MM.1S (cell line): ENCODE measurements around the gene STIM1.
A peak's percentile ranks its signal among the peaks of the same experiment; 100 is the strongest.

ENCODE experiments used
- DNase-seq: peaks from one replicate; pipeline ENCODE4 v3.0.0-alpha.2; 2015
- H2AFZ ChIP-seq: fragments of 300-600 bp; sonication (generic); 2 replicates; pipeline ENCODE4 v1.6.0; 2016; ENCODE audit warnings: antibody characterized with exemption, low read length
- H3F3A ChIP-seq: fragments of 300-600 bp; sonication (generic); 2 replicates; pipeline ENCODE4 v1.6.1; 2016; ENCODE audit warnings: mild to moderate bottlenecking, antibody characterized with exemption, low read length, moderate library complexity, mixed read lengths; ENCODE audit not compliant: insufficient read depth
- H3K27ac ChIP-seq: fragments of 300-600 bp; sonication (generic); 2 replicates; pipeline ENCODE4 v1.5.1; 2016; ENCODE audit warnings: mild to moderate bottlenecking, low read length
- H3K27me3 ChIP-seq: fragments of 300-600 bp; sonication (generic); replicated peaks from 2 replicates; pipeline ENCODE4 v1.6.0; 2016; ENCODE audit warnings: low read length; ENCODE audit not compliant: insufficient read depth
- H3K36me3 ChIP-seq: fragments of 300-600 bp; sonication (generic); replicated peaks from 2 replicates; pipeline ENCODE4 v1.6.1; 2016; ENCODE audit warnings: mild to moderate bottlenecking, low read length, mixed read lengths; ENCODE audit not compliant: insufficient read depth
- H3K4me1 ChIP-seq: fragments of 300-600 bp; sonication (generic); 2 replicates; pipeline ENCODE4 v1.6.1; 2016; ENCODE audit warnings: low read length, mixed read lengths
- H3K4me2 ChIP-seq: fragments of 300-600 bp; sonication (generic); 2 replicates; pipeline ENCODE4 v1.6.0; 2016; ENCODE audit warnings: low read depth, low read length
- H3K4me3 ChIP-seq: fragments of 300-600 bp; sonication (generic); 2 replicates; pipeline ENCODE4 v1.5.1; 2016; ENCODE audit warnings: low read length, mixed read lengths
- H3K79me2 ChIP-seq: fragments of 300-600 bp; sonication (generic); 2 replicates; pipeline ENCODE4 v1.6.1; 2016; ENCODE audit warnings: mixed run types, low read length, mixed read lengths
- H3K9ac ChIP-seq: fragments of 300-600 bp; sonication (generic); 2 replicates; pipeline ENCODE4 v1.6.1; 2016; ENCODE audit warnings: low read length, mixed read lengths
- H3K9me2 ChIP-seq: fragments of 300-600 bp; sonication (generic); replicated peaks from 2 replicates; pipeline ENCODE4 v1.6.1; 2016; ENCODE audit warnings: mild to moderate bottlenecking, low read length, mixed read lengths; ENCODE audit not compliant: insufficient read depth
- H3K9me3 ChIP-seq: fragments of 300-600 bp; sonication (generic); replicated peaks from 2 replicates; pipeline ENCODE4 v1.6.1; 2016; ENCODE audit warnings: mild to moderate bottlenecking, low read length, mixed read lengths; ENCODE audit not compliant: insufficient read depth
- H4K20me1 ChIP-seq: fragments of 300-600 bp; sonication (generic); 2 replicates; pipeline ENCODE4 v1.6.1; 2016; ENCODE audit warnings: mild to moderate bottlenecking, low read length, moderate library complexity, mixed read lengths; ENCODE audit not compliant: insufficient read depth
- CTCF ChIP-seq: fragments of 300-600 bp; sonication (generic); IDR thresholded peaks from 2 replicates; pipeline ENCODE4 v1.5.1; 2016; ENCODE audit warnings: antibody characterized with exemption, low read length, mixed read lengths
- EZH2 ChIP-seq: fragments of 300-600 bp; sonication (generic); optimal IDR thresholded peaks from 2 replicates; pipeline ENCODE3; 2017; ENCODE audit warnings: low read depth, mild to moderate bottlenecking, antibody characterized with exemption, low read length, mixed read lengths
- EZH2phosphoT487 ChIP-seq: fragments of 300-600 bp; sonication (generic); IDR thresholded peaks from 2 replicates; pipeline ENCODE4 v1.6.1; 2018; ENCODE audit warnings: antibody characterized with exemption, low read length

STIM1 gene

GRCh38 chr11:3867209-3868091 is 12.0 kb downstream of the STIM1 start:
- H3K9me3 ChIP-seq = no peaks in the 10 kb centered on the region
- no peak for TF ChIP-seq EZH2phosphoT487
- TF ChIP-seq EZH2 = no peak
- TF ChIP-seq CTCF = no peak
- H4K20me1 ChIP-seq = peaks cover 3% of the 10 kb centered on the region
- no peak overlapping the region for H3K9ac ChIP-seq
- H3K27ac ChIP-seq = peak overlapping the region; percentile 52; the same call in 1 of the 2 replicates
- H3K4me2 ChIP-seq = peak overlapping the region; percentile 43
- DNase-seq = peak; percentile 75
- H3K79me2 ChIP-seq = peaks cover 99% of the 10 kb centered on the region
- no peaks in the 10 kb centered on the region for H3K9me2 ChIP-seq
- no peak overlapping the region for H2AFZ ChIP-seq
- H3K36me3 ChIP-seq = no peaks in the 10 kb centered on the region
- H3K27me3 ChIP-seq = no peaks in the 10 kb centered on the region
- peaks cover 33% of the 10 kb centered on the region for H3F3A ChIP-seq
- H3K4me3 ChIP-seq = no peak overlapping the region
- H3K4me1 ChIP-seq = peaks cover 60% of the 10 kb centered on the region

GRCh38 chr11:3873712-3874349 is 18.4 kb downstream of the STIM1 start:
- Histone ChIP-seq H3K79me2 (peaks cover 97% of the 10 kb centered on the region), H2AFZ (no peak overlapping the region), H3K27me3 (no peaks in the 10 kb centered on the region), H3K9me3 (no peaks in the 10 kb centered on the region), H3K4me3 (no peak overlapping the region), H3K9me2 (no peaks in the 10 kb centered on the region), H3K4me1 (peaks cover 26% of the 10 kb centered on the region), H3K36me3 (no peaks in the 10 kb centered on the region), H3F3A (peaks cover 4% of the 10 kb centered on the region; the same call in 1 of the 2 replicates), H3K9ac (no peak overlapping the region), H3K27ac (no peak overlapping the region), H4K20me1 (peaks cover 14% of the 10 kb centered on the region; the same call in 1 of the 2 replicates), H3K4me2 (no peak overlapping the region)
- DNase-seq = no peak
- TF ChIP-seq CTCF = no peak
- TF ChIP-seq EZH2phosphoT487 = no peak
- TF ChIP-seq EZH2 = no peak

- Histone ChIP-seq H3K9me2 (no peaks in the 10 kb centered on the region), H3K27ac (no peak overlapping the region), H4K20me1 (peaks cover 19% of the 10 kb centered on the region; the same call in 1 of the 2 replicates), H2AFZ (no peak overlapping the region), H3F3A (no peaks in the 10 kb centered on the region), H3K36me3 (no peaks in the 10 kb centered on the region), H3K4me2 (no peak overlapping the region), H3K4me3 (no peak overlapping the region), H3K9ac (no peak overlapping the region), H3K4me1 (peaks cover 27% of the 10 kb centered on the region), H3K79me2 (peaks cover 96% of the 10 kb centered on the region), H3K27me3 (no peaks in the 10 kb centered on the region), H3K9me3 (no peaks in the 10 kb centered on the region)
- TF ChIP-seq EZH2 (no peak), EZH2phosphoT487 (no peak), CTCF (no peak)
- DNase-seq = no peak
Observed at GRCh38 chr11:3876613-3877012, 21.1 kb downstream of the STIM1 start.
